PFSK-1 (cell line): ENCODE results near the gene RMDN3.

Experiments used
- FOXP2 ChIP-seq: optimal IDR thresholded peaks from 2 replicates; pipeline ENCODE3; 2011; ENCODE audit warnings: borderline replicate concordance, control low read depth, inconsistent platforms; ENCODE audit not compliant: insufficient read depth; ENCODE audit errors: extremely low read length, extremely low read depth
- POLR2AphosphoS5 ChIP-seq: IDR thresholded peaks from 2 replicates; pipeline ENCODE4 v1.6.1; 2012; ENCODE audit warnings: low read depth, mild to moderate bottlenecking, control low read depth, low read length, moderate library complexity
- SIN3A ChIP-seq: IDR thresholded peaks from 2 replicates; pipeline ENCODE4 v1.6.1; 2012; ENCODE audit warnings: mild to moderate bottlenecking, low read length, moderate library complexity, borderline replicate concordance; ENCODE audit not compliant: insufficient read depth
- TAF1 ChIP-seq: IDR thresholded peaks from 2 replicates; pipeline ENCODE4 v1.6.1; 2012; ENCODE audit warnings: low read length, control low read depth, borderline replicate concordance; ENCODE audit not compliant: insufficient read depth
- TF ChIP-seq, protein P1 (sequence below), 2 experiments: IDR thresholded peaks; 2 replicates each; pipeline versions ENCODE4 v1.6.1 to v1.8.0; 2011 to 2012; ENCODE audit warnings: low read depth in 2 of 2, low read length in 2 of 2, control low read depth in 1 of 2, inconsistent platforms in 1 of 2, mild to moderate bottlenecking in 1 of 2, moderate library complexity in 1 of 2; ENCODE audit not compliant: insufficient read depth in 1 of 2

RMDN3 gene

DNA sequence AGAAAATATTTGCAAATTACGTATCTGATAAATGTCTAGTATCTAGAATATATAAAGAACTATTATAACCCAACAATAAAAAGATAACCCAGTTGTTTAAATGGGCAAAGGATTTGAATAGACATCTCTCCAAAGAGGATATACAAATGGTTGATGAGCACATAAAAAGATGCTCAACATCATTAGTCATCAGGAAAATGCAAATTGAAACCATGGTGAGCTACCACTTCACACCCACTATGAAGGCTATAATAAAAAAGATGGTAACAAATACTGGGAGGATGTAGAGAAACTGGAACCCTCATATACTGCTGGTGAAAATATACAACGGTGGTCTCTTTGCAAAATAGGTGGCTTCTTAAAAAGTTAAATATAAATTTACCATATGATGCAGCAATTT is 32.1 kb downstream of the RMDN3 start:
- TF ChIP-seq, protein P1, sequence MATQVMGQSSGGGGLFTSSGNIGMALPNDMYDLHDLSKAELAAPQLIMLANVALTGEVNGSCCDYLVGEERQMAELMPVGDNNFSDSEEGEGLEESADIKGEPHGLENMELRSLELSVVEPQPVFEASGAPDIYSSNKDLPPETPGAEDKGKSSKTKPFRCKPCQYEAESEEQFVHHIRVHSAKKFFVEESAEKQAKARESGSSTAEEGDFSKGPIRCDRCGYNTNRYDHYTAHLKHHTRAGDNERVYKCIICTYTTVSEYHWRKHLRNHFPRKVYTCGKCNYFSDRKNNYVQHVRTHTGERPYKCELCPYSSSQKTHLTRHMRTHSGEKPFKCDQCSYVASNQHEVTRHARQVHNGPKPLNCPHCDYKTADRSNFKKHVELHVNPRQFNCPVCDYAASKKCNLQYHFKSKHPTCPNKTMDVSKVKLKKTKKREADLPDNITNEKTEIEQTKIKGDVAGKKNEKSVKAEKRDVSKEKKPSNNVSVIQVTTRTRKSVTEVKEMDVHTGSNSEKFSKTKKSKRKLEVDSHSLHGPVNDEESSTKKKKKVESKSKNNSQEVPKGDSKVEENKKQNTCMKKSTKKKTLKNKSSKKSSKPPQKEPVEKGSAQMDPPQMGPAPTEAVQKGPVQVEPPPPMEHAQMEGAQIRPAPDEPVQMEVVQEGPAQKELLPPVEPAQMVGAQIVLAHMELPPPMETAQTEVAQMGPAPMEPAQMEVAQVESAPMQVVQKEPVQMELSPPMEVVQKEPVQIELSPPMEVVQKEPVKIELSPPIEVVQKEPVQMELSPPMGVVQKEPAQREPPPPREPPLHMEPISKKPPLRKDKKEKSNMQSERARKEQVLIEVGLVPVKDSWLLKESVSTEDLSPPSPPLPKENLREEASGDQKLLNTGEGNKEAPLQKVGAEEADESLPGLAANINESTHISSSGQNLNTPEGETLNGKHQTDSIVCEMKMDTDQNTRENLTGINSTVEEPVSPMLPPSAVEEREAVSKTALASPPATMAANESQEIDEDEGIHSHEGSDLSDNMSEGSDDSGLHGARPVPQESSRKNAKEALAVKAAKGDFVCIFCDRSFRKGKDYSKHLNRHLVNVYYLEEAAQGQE (IDR thresholded peaks at IDR 0.05; ENCODE audit: insufficient read depth in 1 of 2, low read depth in 2 of 2, low read length in 2 of 2): no peak
- TF ChIP-seq SIN3A (no peak), POLR2AphosphoS5 (no peak), TAF1 (no peak), FOXP2 (no peak)

GRCh38 chr15:40722354-40722753 is 32.7 kb downstream of the RMDN3 start:
- TF ChIP-seq, protein P1 (IDR thresholded peaks at IDR 0.05; ENCODE audit: insufficient read depth in 1 of 2, low read depth in 2 of 2, low read length in 2 of 2): no peak
- no peak for TF ChIP-seq POLR2AphosphoS5
- no peak for TF ChIP-seq TAF1
- no peak for TF ChIP-seq FOXP2
- TF ChIP-seq SIN3A: no peak

- TF ChIP-seq TAF1: no peak
- TF ChIP-seq FOXP2: no peak
- TF ChIP-seq, protein P1 (IDR thresholded peaks at IDR 0.05; ENCODE audit: insufficient read depth in 1 of 2, low read depth in 2 of 2, low read length in 2 of 2): no peak
- no peak for TF ChIP-seq POLR2AphosphoS5
- no peak for TF ChIP-seq SIN3A
These were observed 33.4 kb downstream of the RMDN3 start for GRCh38 chr15:40721701-40722100.

DNA sequence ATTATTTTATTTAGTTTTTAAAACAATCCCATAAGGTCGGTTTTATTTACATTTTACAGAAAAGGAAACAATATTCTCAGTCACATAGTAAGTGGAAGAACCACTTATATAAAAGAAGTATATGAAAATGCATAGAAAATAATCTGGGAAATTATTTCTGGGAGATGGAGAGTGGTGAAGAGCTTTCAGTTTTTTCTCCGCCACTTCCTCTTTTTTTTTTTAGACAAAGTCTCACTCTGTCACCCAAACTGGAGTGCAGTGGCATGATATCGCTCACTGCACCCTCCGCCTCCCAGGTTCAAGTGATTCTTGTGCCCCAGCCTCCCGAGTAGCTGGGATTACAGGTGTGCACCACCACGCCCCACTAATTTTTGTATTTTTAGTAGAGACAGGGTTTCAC is 38.9 kb downstream of the RMDN3 start:
- TF ChIP-seq SIN3A (no peak), POLR2AphosphoS5 (no peak), FOXP2 (no peak), TAF1 (no peak)
- TF ChIP-seq, protein P1 (IDR thresholded peaks at IDR 0.05; ENCODE audit: insufficient read depth in 1 of 2, low read depth in 2 of 2, low read length in 2 of 2): no peak

- no peak for TF ChIP-seq SIN3A
- no peak for TF ChIP-seq FOXP2
- TF ChIP-seq POLR2AphosphoS5: no peak
- TF ChIP-seq TAF1: no peak
- TF ChIP-seq, protein P1 (IDR thresholded peaks at IDR 0.05; ENCODE audit: insufficient read depth in 1 of 2, low read depth in 2 of 2, low read length in 2 of 2): no peak
These were observed 40.9 kb downstream of the RMDN3 start for GRCh38 chr15:40714144-40714543.
